Choroid plexus epithelial cell (primary cell): ENCODE results near the gene BEST4.
"Not testable (repeated sequence)": the region's sequence is repeated elsewhere in the genome, so short reads cannot be mapped to it uniquely, and the experiment has no call there.

Experiments
- DNase-seq: peaks from one replicate; pipeline ENCODE4 v3.0.0-alpha.2; 2010; ENCODE audit warnings: low read depth
- H3K4me3 ChIP-seq: 2 replicates; pipeline ENCODE4 v1.5.1; 2011; ENCODE audit warnings: low read depth, mild to moderate bottlenecking, control low read depth, low read length, moderate library complexity
- CTCF ChIP-seq: conservative IDR thresholded peaks from 2 replicates; pipeline ENCODE4 v1.5.1; 2011; ENCODE audit warnings: low read depth, mild to moderate bottlenecking, control low read depth, inconsistent platforms, low read length, moderate library complexity

Gene BEST4

GRCh38 chr1:44760876-44761275 is 27.1 kb downstream of the BEST4 start:
- no peak for DNase-seq
- H3K4me3 ChIP-seq, result no peak overlapping the region
- TF ChIP-seq CTCF, result no peak

GRCh38 chr1:44759077-44759476 is 28.9 kb downstream of the BEST4 start:
- TF ChIP-seq CTCF, result no peak
- DNase-seq, result no peak
- H3K4me3 ChIP-seq, result no peak overlapping the region

GRCh38 chr1:44757420-44757819 is 30.6 kb downstream of the BEST4 start:
- no peak for TF ChIP-seq CTCF
- DNase-seq, result no peak
- no peak overlapping the region for H3K4me3 ChIP-seq

GRCh38 chr1:44747878-44748277 is 40.1 kb downstream of the BEST4 start:
- TF ChIP-seq CTCF, result peak; percentile 7
- H3K4me3 ChIP-seq, result no peak overlapping the region
- peak; percentile 13 for DNase-seq

GRCh38 chr1:44743211-44743610 is 44.8 kb downstream of the BEST4 start:
- no peak overlapping the region for H3K4me3 ChIP-seq
- DNase-seq, result peak; percentile 17
- TF ChIP-seq CTCF, result no peak

GRCh38 chr1:44740179-44740617 is 47.8 kb downstream of the BEST4 start:
- no peak for DNase-seq
- no peak for TF ChIP-seq CTCF

GRCh38 chr1:44739307-44740178 is 48.4 kb downstream of the BEST4 start, which contains the start of gene KIF2C:
Gene KIF2C (plus strand): TSS chr1:44739837. CDS start chr1:44739933, 96 bp downstream.
- DNase-seq, result peak; percentile 99
- H3K4me3 ChIP-seq, result peak within 1 kb of the TSS; percentile 65
- no peak for TF ChIP-seq CTCF

More at GRCh38 chr1:44740179-44740617, 47.8 kb downstream of the BEST4 start:
- peak overlapping the region; percentile 65 for H3K4me3 ChIP-seq

GRCh38 chr1:44738953-44739306 is 49.0 kb downstream of the BEST4 start:
- H3K4me3 ChIP-seq, result peak overlapping the region; percentile 65
- DNase-seq, result not testable (repeated sequence)
